CD4-positive, alpha-beta T cell treated with Interleukin-1 beta for 1 hour (primary cell): ENCODE measurements around the gene OR52M1.
A peak's percentile ranks its signal among the peaks of the same experiment; 100 is the strongest.
"Not testable (repeated sequence)": the region's sequence is repeated elsewhere in the genome, so short reads cannot be mapped to it uniquely, and the experiment has no call there.

ENCODE experiments used
- DNase-seq, 2 donors: peaks; one replicate each; pipeline ENCODE4 v3.0.0-alpha.2; 2020 to 2022

OR52M1 gene, protein sequence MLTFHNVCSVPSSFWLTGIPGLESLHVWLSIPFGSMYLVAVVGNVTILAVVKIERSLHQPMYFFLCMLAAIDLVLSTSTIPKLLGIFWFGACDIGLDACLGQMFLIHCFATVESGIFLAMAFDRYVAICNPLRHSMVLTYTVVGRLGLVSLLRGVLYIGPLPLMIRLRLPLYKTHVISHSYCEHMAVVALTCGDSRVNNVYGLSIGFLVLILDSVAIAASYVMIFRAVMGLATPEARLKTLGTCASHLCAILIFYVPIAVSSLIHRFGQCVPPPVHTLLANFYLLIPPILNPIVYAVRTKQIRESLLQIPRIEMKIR

DNA sequence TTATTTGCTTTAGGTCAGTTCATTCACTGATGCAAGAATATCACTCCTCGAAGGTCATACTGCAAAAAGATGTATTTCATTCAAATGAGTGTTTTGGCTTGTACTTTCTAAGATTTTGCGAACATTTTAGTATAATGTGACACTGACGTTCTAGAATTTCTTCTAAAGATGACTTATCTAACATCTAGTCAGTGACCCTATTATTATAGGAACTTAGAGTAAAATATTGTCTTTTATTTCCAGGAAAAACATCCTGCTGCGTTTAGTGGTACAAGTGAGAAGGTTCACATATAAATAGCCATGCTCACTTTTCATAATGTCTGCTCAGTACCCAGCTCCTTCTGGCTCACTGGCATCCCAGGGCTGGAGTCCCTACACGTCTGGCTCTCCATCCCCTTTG lies at the start of gene OR52M1:
TSS of gene OR52M1 (plus strand) at position 301 of the 400 bp plus-strand sequence. CDS start at position 301, 0 bp downstream.
- DNase-seq = no peak

DNA sequence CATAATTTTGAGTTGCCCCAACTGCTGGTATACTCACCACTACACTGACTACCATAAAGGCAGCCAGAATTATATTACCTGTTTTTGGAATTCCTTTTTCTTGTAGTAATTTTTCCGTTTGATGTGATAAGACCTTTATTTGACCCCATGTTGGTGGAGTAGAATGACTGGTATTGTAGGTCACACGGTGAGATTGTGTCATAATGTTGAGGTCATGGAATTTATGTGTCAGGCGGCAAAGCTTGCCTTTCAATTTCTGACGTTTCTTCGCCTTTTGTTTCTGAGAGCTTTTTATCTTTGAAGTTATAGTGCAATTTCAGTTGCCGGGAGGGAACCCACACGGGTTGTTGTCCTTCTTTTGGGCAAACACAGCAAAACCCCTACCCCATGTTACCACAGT lies 49.5 kb upstream of the OR52M1 start:
- DNase-seq = no peak

DNA sequence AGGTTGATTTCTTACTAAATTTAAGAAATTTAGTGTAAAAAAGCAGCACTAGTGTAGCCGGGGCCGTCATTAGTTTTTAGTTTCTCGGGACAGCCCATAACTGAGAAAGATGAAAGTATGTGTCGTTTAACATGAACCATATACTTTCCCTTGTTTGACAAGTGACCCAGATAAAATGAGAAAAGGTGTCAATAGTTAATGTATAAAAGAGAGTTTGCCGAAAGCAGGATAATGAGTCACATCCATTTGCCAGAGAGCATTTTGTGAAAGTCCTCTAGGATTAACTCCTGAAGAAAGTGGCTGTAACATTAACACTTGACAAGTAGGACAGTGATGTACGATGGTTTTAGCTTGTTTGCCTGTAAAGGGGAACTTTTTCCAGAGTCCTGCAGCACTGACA lies 49.0 kb upstream of the OR52M1 start:
- no peak for DNase-seq

DNA sequence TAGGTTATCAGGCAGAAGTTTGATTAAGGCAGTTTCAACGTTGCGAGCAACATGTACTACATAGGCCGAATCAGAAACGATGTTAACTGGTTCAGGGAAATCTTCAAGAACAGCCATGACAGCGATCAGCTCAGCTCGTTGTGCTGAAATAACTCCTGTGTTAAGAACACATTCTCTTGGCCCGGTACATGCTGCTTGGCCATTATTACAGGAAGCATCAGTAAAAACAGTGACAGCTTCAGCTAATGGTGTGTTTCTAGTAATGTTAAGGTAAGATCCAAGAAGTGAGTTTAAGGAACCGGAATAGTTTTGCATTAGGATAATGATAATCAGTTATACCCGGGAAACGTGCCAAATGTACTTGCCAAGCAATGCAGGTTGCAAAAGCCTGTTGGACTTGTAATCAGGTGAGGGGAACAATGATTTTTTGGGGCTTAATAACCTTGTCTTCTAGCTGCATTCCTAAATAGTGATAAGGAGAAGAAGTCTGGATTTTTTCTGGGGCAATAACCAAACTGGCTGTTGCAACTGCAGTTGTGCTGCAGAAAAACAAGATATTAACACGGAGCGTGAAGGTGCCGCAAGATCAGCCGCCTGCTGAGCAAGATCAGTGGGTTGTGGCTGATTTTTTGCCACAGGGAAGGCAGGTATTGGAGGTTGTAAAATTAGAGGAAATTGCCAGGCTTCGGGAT lies 48.3 kb upstream of the OR52M1 start:
- DNase-seq = no peak

DNA sequence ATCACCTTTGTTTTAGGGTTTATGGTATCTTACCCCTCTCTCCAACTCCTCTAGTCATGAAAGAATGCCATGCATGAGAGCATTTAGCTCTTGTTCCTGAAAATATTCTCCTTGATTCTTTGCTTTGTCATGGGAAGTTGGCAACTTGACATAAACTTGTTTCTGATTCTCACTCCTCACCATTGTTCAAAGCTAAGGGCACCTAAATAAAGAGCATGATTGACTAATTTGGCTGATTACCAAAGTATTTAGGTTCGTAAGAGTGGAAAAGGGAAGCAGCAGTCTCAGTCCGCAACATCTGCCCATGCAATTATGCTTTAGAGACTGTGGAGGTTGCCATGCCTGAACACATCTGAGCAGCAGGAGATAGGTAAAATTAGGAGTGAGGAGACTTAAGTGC lies 36.1 kb upstream of the OR52M1 start:
- no peak for DNase-seq

DNA sequence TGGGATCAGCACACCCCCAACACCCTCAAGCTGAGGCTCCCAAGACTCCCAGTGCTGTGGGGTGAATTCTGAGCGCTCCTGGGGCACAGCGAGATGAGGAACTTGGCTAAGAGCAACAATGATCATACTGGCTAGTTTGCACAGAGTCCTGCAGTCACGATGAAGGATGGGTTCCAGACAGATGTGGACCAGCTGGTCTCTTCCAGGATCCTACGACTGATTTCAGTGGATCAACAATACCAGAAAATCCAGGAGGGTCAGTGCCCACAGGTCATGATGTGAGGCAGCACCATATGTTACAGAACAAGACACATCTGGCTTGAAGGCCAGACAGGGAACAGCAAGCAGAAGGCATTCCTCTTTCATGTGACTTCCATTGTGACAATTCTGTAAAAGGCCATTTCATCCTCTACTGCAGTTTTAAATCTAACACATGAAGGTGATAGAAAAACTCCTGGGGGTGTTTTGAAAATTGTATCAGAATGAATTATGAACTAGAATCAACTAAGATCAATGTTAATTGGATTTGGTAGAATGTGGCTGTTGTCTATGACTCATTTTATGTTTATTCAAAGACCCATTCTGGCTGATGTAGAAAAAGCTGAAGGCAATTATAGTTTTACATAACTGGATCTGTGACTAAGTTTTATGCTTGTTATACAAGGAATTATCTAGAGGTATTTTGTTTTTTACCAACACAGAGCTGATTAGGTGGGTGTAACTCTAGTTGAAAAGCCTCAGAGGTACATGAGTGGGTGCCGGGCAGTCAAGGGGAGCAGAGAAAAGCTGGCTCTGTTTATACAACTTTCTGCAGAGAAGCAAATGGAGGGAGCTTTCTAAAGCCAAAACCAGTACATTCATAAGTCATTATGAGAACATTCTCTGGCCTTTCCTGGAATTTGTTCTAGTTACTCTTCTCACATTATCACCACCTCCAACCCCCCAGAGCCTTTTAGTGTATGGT lies 33.4 kb upstream of the OR52M1 start:
- DNase-seq = no peak

DNA sequence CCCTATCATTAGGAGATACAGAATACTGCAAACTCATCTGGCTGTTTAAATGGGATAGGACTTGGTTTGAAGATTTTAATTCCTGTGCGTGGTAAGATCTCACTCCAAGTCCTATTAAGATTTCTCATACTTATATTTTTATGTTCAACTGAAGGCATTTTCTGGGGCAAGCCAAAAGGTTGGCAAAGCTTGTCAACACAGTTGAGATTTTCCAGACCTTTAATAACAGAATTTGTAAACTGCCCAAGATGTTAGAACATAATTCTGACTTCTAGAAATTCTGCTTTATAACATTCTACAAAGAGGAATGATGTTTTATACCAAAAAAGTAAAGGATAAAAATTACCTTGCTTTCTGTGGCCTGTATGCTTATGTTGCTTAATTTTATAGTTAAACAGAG lies 30.8 kb upstream of the OR52M1 start:
- DNase-seq = no peak

DNA sequence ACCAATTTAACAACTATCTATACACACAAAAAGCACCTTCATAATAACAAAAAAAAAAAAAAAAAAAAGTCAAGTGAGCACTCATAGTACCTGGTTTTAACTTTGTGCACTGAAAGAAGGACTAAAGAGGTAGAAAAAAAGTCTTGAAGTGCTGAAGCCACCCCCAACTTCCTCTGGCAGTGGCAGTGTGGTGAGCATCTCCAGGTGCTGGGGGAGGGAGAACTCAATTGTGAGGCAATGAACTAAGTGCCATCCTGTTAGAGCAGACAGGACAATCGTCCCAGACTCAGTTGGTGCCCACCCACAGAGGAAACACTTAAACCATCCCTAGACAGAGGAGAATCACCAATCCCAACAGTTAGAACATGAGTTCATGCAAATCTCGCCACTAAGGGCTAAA lies 22.7 kb upstream of the OR52M1 start:
- DNase-seq = no peak

DNA sequence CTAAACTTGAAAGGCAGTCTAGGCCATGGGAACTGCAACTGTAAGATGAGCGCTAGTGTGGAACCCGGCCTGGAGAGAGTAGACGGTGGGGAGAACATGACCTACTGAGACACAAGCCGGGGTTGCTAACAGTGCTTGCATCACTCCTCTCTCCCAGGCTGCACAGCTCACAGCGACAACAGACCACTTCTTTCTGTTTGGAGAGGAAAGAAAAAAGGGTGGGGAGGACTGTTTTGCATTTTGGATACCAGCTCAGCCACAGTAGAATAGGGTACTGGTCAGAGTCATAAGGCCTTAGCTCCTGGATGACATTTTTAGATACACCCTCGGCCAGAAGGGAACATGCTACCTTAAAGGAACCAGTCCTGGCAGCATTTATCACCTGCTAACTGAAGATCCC lies 22.2 kb upstream of the OR52M1 start:
- DNase-seq = no peak

DNA sequence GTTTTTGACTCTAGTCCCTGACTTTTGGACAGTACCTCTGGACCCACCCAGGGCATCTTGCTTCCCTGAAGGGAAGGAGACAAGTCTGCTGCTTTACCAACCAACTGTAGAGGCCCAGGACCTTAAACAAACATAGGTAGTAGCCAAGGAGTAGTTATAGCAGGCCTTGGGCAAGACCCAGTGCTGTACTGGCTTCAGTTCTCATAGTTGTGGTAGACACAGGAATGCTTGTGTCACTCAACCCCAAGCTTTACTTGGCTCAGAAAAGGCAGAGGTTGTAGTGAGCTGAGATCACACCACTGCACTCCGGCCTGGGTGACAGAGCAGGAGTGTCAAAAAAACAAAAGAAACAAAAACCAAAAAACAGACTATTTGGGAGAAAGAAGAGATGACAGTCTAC lies 21.3 kb upstream of the OR52M1 start:
- DNase-seq = no peak

DNA sequence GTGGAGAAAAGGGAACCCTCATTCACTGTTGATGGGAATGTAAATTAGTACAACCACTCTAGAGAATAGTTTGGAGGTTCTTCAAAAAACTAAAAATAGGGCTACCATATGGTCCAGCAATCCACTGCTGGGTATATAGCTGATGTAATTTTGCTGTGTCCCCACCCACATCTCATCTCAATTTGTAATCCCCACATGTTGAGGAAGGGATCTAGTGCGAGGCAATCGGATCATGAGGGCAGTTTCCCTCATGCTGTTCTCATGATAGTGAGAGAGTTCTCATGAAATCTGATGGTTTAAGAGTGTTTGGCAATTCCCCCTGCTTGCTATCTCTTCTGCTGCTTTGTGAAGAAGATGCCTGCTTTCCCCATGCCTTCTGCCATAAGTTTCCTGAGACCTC lies 17.1 kb upstream of the OR52M1 start:
- DNase-seq = no peak

DNA sequence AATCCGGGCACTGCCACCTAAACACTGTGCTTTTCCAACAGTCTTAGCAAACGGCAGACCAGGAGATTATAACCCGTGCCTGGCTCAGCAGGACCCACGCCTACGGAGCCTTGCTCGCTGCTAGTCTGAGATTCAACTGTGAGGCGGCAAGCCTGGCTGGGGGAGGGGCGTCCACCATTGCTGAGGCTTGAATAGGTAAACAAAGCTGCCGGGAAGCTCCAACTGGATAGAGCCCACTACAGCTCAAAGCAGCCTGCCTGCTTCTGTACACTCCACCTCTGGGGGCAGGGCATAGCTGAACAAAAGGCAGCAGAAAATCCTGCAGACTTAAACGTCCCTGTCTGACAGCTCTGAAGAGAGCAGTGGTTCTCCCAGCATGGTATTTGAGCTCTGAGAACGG lies 13.3 kb upstream of the OR52M1 start:
- not testable (repeated sequence) for DNase-seq

DNA sequence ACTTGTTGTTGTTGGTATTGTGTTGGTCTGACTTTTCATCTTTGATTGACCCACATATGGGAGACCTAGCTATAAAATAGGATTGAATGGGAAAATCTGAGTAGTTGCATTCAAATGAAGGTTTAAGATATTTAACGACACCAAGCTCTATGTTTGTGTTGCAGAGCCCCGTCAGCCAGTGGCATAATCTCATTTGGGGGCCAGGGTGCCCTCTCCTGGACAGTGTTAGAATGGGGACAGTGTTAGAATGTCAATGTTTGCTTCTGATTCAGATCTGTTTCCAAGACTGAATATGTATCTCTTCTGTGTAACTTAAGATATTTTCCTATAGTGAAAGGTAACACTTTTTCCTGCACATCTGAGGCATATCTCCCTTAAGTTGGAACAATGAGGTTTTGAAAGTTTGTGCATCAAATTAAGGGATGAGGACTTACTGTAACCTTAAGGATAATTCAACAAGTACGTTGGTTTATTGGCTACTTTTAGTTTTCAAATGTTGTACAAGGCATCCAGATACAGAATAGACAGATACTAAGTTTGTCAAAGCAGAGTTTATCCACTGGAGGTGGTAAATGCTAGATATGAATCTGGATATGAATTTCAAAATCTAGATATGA lies 5.3 kb upstream of the OR52M1 start:
- DNase-seq = peak; percentile 19 to 33

DNA sequence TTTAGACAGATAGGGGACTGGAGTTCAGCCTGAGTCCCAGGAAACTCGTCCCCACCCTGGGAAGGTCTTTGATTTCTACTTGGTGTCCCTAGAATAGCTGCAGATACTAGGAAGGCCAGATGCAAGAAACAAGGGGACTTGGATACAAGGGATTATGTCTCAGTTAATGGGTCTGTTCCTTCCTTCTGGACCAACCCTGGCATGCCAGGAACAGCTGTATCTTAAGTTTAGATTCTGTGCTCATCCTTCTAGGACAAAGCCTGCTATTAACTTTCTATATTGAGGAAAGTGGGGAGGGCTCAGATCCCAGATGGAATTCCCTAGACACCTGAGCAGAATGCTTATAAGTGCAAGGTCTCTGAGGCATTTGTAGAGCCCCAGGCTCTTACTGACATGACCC lies 3.9 kb upstream of the OR52M1 start:
- DNase-seq = no peak

DNA sequence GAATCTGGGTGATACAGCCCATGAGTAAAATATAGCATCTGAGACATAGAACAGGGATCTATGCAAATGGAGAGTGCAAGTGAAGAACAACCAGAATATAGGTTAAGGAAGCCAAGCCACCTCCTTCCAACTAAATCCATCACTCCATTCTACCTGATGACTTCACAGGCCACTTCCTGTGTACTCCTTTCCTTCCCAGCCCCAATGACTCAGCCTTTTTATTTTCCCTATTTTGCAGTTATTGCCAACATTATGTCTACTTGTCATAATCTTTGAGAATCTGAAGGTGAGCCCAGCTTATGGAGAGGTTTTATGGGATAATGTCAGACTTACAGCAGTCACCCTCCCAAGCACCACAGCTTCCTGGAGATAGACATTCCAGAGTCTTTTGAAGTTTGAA lies 1.4 kb upstream of the OR52M1 start:
- DNase-seq = no peak

DNA sequence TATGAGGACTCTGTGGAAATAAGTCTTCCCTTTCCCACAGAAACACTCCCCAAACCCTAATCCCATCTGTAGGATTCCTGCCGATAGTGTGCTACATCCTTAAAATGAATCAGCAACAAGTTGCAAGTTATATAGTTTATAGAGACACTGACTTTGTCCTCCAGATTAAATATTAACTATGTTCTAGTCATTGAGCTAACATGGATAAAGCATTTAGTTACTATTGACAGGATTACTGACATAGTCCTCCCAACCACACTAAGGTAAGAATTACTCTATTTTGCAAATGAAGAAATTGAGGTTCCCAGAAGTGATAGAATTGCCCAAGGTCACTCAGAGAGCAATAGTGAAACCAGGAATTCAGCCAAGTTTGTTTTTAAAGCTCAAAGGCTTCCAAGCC lies 1.9 kb downstream of the OR52M1 start:
- no peak for DNase-seq

DNA sequence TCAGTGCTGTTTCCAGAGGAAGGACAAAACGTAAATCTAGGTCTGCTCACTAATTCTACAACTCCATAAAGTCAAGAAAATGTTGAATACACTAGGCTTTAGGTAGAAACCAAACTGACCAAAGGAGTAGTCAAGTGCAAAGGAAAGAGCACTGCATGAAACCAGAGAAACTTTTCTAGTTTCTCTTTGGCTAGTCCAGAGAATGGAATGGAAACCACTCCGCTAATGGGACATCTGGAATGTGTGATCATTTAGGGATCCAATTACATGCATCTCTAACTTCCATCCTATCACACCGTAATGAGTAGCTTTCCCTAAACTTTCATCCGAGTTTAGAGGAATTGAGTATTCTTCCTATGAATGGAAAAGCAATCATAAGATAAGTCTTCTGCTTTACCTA lies 2.4 kb downstream of the OR52M1 start:
- no peak for DNase-seq

DNA sequence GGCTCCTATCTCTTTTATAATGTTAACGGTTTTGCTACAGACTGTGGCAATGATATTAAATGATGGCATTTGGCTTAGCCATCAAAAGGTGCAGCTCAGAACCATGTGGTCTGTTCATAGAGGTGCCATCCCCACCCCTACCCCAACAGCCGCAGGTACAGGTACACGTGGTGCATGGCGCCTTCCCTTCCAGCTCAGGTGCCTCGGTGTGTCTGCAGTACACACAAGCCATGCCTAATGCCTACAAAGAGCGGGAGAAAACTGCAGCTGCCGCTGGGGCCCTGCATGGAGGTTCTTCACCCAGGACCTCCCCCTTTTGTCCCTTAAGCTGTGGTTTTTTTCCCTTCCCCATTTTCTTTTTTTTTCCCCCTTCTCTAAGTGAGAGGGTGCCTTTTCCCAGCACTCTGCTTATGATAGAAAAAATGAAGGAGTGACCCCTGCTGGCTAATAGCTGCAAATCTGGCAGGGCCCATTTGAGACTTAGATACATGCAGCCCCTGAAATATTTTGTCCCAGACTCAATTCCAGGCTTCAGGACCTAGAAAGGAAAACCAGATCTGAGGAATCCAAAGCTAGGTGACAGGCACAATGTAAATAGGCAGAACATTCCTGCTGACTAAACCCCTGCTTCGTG lies 6.5 kb downstream of the OR52M1 start:
- no peak for DNase-seq

DNA sequence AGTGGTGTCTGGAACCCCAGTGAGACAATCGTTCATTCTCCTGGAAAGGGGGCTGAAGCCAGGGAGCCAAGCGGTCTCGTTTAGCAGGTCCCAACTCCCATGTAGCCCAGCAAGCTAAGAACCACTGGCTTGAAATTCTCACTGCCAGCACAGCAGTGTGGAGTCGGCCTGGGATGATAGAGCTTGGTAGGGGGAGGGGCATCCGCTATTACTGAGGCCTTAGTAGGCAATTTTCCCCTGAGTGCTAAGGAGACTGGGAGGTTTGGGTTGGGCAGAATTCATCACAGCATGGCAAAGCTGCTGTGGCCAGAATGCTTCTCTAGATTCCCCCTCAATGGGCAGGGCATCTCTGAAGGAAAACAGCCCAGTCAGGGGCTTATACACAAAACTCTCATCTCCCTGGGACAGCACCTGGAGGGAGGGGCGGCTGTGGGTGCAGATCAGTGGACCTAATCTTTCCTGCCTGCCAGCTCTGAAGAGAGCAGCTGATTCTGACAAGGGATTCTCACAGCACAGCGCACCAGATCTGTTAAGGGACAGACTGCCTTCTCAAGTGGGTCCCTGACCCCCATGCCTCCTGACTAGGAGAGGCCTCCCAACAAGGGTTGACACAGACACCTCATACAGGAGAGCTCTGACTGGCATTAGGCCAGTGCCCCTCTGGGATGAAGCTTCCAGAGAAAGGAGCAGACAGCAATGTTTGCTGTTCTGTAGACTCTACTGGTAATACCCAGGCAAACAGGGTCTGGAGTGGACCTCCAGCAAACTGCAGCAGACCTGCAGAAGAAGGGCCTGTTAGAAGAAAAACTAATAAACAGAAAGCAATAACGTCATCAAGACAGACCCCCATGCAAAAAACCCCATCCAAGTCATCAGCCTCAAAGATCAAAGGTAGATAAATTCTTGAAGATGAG lies 14.8 kb downstream of the OR52M1 start:
- no peak for DNase-seq

DNA sequence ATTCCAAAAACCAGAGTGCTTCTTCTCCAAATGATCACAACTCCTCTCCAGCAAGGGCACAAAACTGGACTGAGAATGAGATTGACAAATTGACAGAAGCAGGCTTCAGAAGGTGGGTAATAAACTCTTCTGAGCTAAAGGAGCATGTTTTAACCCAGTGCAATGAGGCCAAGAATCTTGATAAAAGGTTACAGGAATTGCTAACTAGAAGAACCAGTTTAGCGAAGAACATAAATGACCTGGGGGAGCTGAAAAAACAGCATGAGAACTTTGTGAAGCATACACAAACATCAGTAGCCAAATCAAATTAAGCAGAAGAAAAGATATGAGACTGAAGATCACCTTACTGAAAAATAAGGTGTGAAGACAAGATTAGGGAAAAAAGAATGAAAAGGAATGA lies 15.5 kb downstream of the OR52M1 start:
- no peak for DNase-seq

DNA sequence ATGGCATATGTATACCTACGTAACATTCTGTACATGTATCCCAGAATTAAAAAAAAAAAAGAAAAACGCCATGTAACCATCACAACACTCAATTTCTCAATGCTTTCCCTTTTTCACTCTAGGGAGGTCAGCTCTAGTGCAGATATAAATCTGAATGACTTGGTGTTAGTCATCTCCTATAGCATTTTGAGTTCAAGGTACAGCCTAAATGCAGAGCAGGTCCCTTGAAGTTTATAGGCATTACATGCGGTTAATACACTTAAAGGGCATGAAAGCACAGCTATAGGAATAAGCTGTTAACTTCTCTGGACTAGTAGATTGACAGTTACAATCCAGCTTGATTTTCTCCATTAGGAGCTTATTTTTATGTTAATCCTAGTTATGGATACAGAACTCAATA lies 20.4 kb downstream of the OR52M1 start:
- DNase-seq = no peak

DNA sequence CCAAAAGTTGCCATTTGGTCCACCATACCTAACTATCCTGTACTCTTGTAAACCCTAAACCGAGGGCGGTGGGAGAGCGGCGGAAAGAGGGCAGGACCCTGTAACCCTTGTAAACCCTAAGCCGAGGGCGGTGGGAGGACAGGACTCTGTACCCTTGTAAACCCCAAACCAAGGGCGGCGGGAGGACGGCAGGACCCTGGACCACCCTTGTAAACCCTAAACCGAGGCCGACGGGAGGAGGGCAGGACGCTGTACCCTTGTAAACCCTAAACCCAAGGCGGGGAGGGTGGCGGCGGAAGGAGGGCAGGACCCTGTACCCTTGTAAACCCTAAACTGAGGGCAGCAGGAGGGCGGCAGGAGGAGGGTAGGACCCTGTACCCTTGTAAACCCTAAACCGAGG lies 24.1 kb downstream of the OR52M1 start:
- DNase-seq = no peak
